ENCODE measurements around the gene CYREN. TPM values are rescaled to one million over a fixed set of nuclear protein-coding genes. Genes with fewer than 3 reads are reported as not detected.

The CYREN gene
- total and polyA plus RNA-seq, 9 of the 15 experiments (the other 6 are each of a cell fraction or from before 2014, with no cell fraction given): 13.9 to 108 (median 88.8) TPM

GRCh38 chr7:135152442-135152841, 18.1 kb downstream of the CYREN start:
- H3K4me3 ChIP-seq: no peak overlapping the region
- BruUV-seq (replicated peaks): no TSS peak
- H3K27me3 ChIP-seq (ENCODE audit: control insufficient read depth in 2 of 2, insufficient read depth in 2 of 2, low read length in 2 of 2): no peaks in the 10 kb centered on the region
- no peaks in the 10 kb centered on the region for H3K36me3 ChIP-seq (ENCODE audit: control insufficient read depth, insufficient read depth, low read length)
- H2AFZ ChIP-seq (ENCODE audit: low read depth, low read length): no peak overlapping the region
- FAIRE-seq (no peak), DNase-seq (ENCODE audit: extremely low read depth in 1 of 4, low spot score in 3 of 4) (no peak), ATAC-seq (no peak)
- H3K79me2 ChIP-seq (ENCODE audit: control insufficient read depth, insufficient read depth, low read length): no peaks in the 10 kb centered on the region
- H3K9me3 ChIP-seq (replicated peaks; ENCODE audit: control insufficient read depth, insufficient read depth, low read depth, low read length): peaks cover 10% of the 10 kb centered on the region
- no peak for TF ChIP-seq FOXJ3 (CRISPR knock-in tag; IDR thresholded peaks at IDR 0.05)
- no peak for TF ChIP-seq NR3C1 (CRISPR knock-in tag; IDR thresholded peaks at IDR 0.05)
- no peak for TF ChIP-seq COPS2 (conservative IDR thresholded peaks at IDR 0.05)
- TF ChIP-seq ZNF146 (CRISPR knock-in tag; IDR thresholded peaks at IDR 0.05; ENCODE audit: unreplicated experiment): no peak
- no peak for TF ChIP-seq FIP1L1 (IDR thresholded peaks at IDR 0.05; ENCODE audit: low read depth, low read length, poor library complexity, severe bottlenecking)
- no peak for TF ChIP-seq ZC3H8 (IDR thresholded peaks at IDR 0.05)
- no peak for TF ChIP-seq RB1 (IDR thresholded peaks at IDR 0.05; ENCODE audit: low read depth)
- TF ChIP-seq MAX (CRISPR knock-in tag; IDR thresholded peaks at IDR 0.05): no peak
- TF ChIP-seq ZBTB11 (CRISPR knock-in tag; IDR thresholded peaks at IDR 0.05): no peak
- POLR2A ChIA-PET: no interaction called here
- no peak overlapping the region for H3K27ac ChIP-seq (ENCODE audit: extremely low read depth, low read depth, low read length)
- intact Hi-C loops (cut with micrococcal nuclease) (no loop called here), in situ Hi-C loops (cut with MboI) (no loop called here)
- no peaks in the 10 kb centered on the region for H3K9me1 ChIP-seq (ENCODE audit: control insufficient read depth, insufficient read depth, low read length)
- H3K4me1 ChIP-seq (replicated peaks in 1 of 2; ENCODE audit: control insufficient read depth in 2 of 2, insufficient read depth in 2 of 2, low read length in 2 of 2): peaks cover 0 to 5% of the 10 kb centered on the region in 2 experiments; a peak in 3 of 5 replicates
- 47% methylated on average over 1 of the region's 1 CpG for WGBS (ENCODE audit: insufficient coverage, low coverage, missing lambda C conversion rate)
- H3K9ac ChIP-seq (ENCODE audit: insufficient read depth in 1 of 2, low read depth in 2 of 2, low read length in 2 of 2): no peak overlapping the region
- CTCF ChIA-PET (ENCODE audit: low intra/inter-chr PET ratio): no interaction called here
- H3K4me2 ChIP-seq (ENCODE audit: insufficient read depth, low read length): no peak overlapping the region
- H4K20me1 ChIP-seq (replicated peaks; ENCODE audit: control insufficient read depth, insufficient read depth, low read length): no peaks in the 10 kb centered on the region
